ENCODE data around the gene ZFHX3.
A peak's percentile ranks its signal among the peaks of the same experiment; 100 is the strongest.

The ZFHX3 gene

GRCh38 chr16:73059779-73060615 lies 12.1 kb upstream of the ZFHX3 start:
- TF ChIP-seq SP1 (IDR thresholded peaks at IDR 0.05) (no peak), PKNOX1 (IDR thresholded peaks at IDR 0.05) (no peak), NFRKB (IDR thresholded peaks at IDR 0.05) (no peak), HDGF (IDR thresholded peaks at IDR 0.05; ENCODE audit: borderline replicate concordance) (no peak), FOXK2 (IDR thresholded peaks at IDR 0.05) (no peak), ZNF384 (IDR thresholded peaks at IDR 0.05) (no peak), ARNT (IDR thresholded peaks at IDR 0.05) (no peak), LEF1 (IDR thresholded peaks at IDR 0.05; ENCODE audit: borderline replicate concordance) (no peak), FOXA1 (IDR thresholded peaks at IDR 0.05) (no peak), SUZ12 (IDR thresholded peaks at IDR 0.05) (no peak), FOXM1 (IDR thresholded peaks at IDR 0.05; ENCODE audit: borderline replicate concordance) (no peak)
- ChIA-PET CTCF (no interaction called here), POLR2A (no interaction called here)
- no peak for DNase-seq (ENCODE audit: extremely low spot score)

- no peak for DNase-seq (ENCODE audit: extremely low spot score)
- CTCF ChIA-PET, result interaction anchor here (0.5 to 0.7 kb wide), 3 partner anchors 136 to 1183 kb away, joined by 3 read pairs; no protein-coding TSS in a partner anchor
- TF ChIP-seq L3MBTL2 (conservative IDR thresholded peaks at IDR 0.05) (peak; percentile 47; the same call in 1 of the 2 replicates), ZNF384 (IDR thresholded peaks at IDR 0.05) (peak; percentile 87), PKNOX1 (IDR thresholded peaks at IDR 0.05) (no peak)
- POLR2A ChIA-PET, result interaction anchor here (0.7 kb wide), 1 partner anchor 12 kb away, joined by 3 read pairs; no protein-coding TSS in a partner anchor
These were observed 10.9 kb upstream of the ZFHX3 start for GRCh38 chr16:73058616-73059409.

GRCh38 chr16:73058221-73058615 lies 10.3 kb upstream of the ZFHX3 start:
- TF ChIP-seq FOXK2 (IDR thresholded peaks at IDR 0.05) (no peak), FOXA1 (IDR thresholded peaks at IDR 0.05) (no peak), L3MBTL2 (conservative IDR thresholded peaks at IDR 0.05) (no peak), CTBP1 (IDR thresholded peaks at IDR 0.05; ENCODE audit: borderline replicate concordance) (no peak), HDGF (IDR thresholded peaks at IDR 0.05; ENCODE audit: borderline replicate concordance) (no peak), FOXM1 (IDR thresholded peaks at IDR 0.05; ENCODE audit: borderline replicate concordance) (no peak)
- CTCF ChIA-PET, result interaction anchor here (0.5 kb wide), 1 partner anchor 1184 kb away, joined by 3 read pairs; no protein-coding TSS in a partner anchor
- POLR2A ChIA-PET, result interaction anchor here (0.7 kb wide), 1 partner anchor 12 kb away, joined by 3 read pairs; no protein-coding TSS in a partner anchor
- no peak for DNase-seq (ENCODE audit: extremely low spot score)

GRCh38 chr16:73057291-73058210 lies 9.6 kb upstream of the ZFHX3 start:
- ChIA-PET POLR2A (no interaction called here), CTCF (interaction anchor here (0.6 kb wide), 1 partner anchor 127 kb away, joined by 4 read pairs; no protein-coding TSS in a partner anchor)
- TF ChIP-seq FOXA1 (IDR thresholded peaks at IDR 0.05) (no peak), BHLHE40 (IDR thresholded peaks at IDR 0.05; ENCODE audit: borderline replicate concordance) (no peak), SUZ12 (IDR thresholded peaks at IDR 0.05) (no peak), PKNOX1 (IDR thresholded peaks at IDR 0.05) (no peak), ELF4 (IDR thresholded peaks at IDR 0.05) (no peak), NFRKB (IDR thresholded peaks at IDR 0.05) (no peak), L3MBTL2 (conservative IDR thresholded peaks at IDR 0.05) (no peak), LEF1 (IDR thresholded peaks at IDR 0.05; ENCODE audit: borderline replicate concordance) (no peak), TARDBP (IDR thresholded peaks at IDR 0.05) (no peak), SP1 (IDR thresholded peaks at IDR 0.05) (no peak), ZNF384 (IDR thresholded peaks at IDR 0.05) (no peak), HDGF (IDR thresholded peaks at IDR 0.05; ENCODE audit: borderline replicate concordance) (no peak), FOXK2 (IDR thresholded peaks at IDR 0.05) (no peak), CTBP1 (IDR thresholded peaks at IDR 0.05; ENCODE audit: borderline replicate concordance) (no peak), FOXM1 (IDR thresholded peaks at IDR 0.05; ENCODE audit: borderline replicate concordance) (no peak), ARNT (IDR thresholded peaks at IDR 0.05) (no peak)
- no peak for DNase-seq (ENCODE audit: extremely low spot score)

- no peak for DNase-seq (ENCODE audit: extremely low spot score)
- ChIA-PET POLR2A (no interaction called here), CTCF (interaction anchor here (0.6 to 0.7 kb wide), 2 partner anchors 13 to 126 kb away, joined by 3 to 4 read pairs; no protein-coding TSS in a partner anchor)
- TF ChIP-seq PKNOX1 (IDR thresholded peaks at IDR 0.05) (peak; percentile 71), FOXK2 (IDR thresholded peaks at IDR 0.05) (no peak), LEF1 (IDR thresholded peaks at IDR 0.05; ENCODE audit: borderline replicate concordance) (peak; percentile 51; the same call in 1 of the 2 replicates), ZNF384 (IDR thresholded peaks at IDR 0.05) (no peak), L3MBTL2 (conservative IDR thresholded peaks at IDR 0.05) (no peak), HDGF (IDR thresholded peaks at IDR 0.05; ENCODE audit: borderline replicate concordance) (no peak), ARNT (IDR thresholded peaks at IDR 0.05) (peak; percentile 97), NFRKB (IDR thresholded peaks at IDR 0.05) (no peak), TARDBP (IDR thresholded peaks at IDR 0.05) (no peak), ELF4 (IDR thresholded peaks at IDR 0.05) (no peak), CTBP1 (IDR thresholded peaks at IDR 0.05; ENCODE audit: borderline replicate concordance) (peak; percentile 42; the same call in 1 of the 2 replicates), BHLHE40 (IDR thresholded peaks at IDR 0.05; ENCODE audit: borderline replicate concordance) (no peak), SUZ12 (IDR thresholded peaks at IDR 0.05) (no peak), SP1 (IDR thresholded peaks at IDR 0.05) (no peak)
These were observed 9.0 kb upstream of the ZFHX3 start for GRCh38 chr16:73056921-73057290.
